T-helper 9 cell (primary cell): Measurements from ENCODE around the gene AJUBA.
A peak's percentile ranks its signal among the peaks of the same experiment; 100 is the strongest.
"Not testable (repeated sequence)": the region's sequence is repeated elsewhere in the genome, so short reads cannot be mapped to it uniquely, and the experiment has no call there.

Source experiments
- DNase-seq: peaks from one replicate; pipeline ENCODE4 v3.0.0-alpha.2; 2020
- total RNA-seq, 2 donors: gene quantifications; one replicate each; lab custom pipeline; 2026; lab: John Stamatoyannopoulos, UW

The AJUBA gene
- 2.4 to 6.8 reads per million in 2 donors for total RNA-seq

DNA sequence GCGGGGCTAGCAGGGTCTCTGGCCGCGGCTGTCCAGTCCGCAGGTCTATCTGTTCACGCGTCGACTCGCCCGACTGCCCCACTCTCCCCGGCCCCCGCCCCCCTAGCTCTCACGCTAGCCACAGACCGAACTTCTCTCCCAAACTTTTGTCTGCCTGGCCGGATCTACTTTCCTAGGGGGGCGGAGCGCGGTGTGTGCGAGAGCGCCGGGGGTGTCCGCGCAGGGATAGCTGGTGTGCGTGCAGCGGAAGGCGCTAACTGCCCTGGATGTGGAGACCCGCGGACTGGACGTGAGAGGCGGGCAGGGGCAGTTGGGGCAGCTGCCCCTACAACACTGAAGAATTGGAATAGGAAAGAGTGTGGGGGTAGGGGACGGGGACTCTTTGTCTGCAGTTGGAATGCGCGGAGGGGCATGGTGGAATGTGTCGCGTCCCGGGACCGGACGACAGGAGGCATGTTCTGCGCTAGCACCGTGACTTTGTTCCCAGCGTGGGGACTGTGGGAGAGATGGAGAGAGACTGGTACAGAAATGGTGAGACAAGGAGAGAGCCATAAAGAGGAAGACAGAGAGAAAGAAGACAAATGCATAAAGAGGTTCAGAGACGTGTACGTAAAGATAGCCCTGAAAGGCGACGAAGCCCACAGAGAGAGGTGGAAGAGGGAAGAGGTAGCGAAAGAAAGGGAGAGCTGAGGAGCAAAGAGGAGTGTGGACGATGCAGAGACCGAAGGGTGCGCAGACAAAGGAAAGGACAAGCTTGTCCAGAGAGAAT is at the start of gene AJUBA:
Gene AJUBA, minus strand, starts transcription at position 75 of the 769 bp plus-strand sequence. CDS start 285 bp downstream, outside the sequence.
- DNase-seq: peak; percentile 59

DNA sequence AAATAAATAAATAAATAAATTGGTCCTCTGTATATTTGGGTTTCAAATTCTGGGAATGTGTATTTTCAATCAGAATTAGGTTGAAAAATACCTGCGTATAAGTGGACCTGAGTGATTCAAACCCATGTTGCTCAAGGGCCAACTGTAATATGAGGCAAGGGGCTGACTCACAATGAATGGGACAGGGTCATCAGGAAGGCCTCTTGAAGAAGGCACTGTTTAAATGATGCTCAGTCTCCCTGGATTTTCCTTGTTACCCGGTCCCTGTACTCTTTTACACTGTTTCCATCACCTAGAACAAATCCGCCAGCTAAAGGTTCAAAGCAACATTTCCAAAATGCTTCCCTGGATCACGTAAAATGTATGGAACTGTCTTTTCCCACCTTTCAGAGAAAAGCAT is 48.6 kb upstream of the AJUBA start:
- no peak for DNase-seq

DNA sequence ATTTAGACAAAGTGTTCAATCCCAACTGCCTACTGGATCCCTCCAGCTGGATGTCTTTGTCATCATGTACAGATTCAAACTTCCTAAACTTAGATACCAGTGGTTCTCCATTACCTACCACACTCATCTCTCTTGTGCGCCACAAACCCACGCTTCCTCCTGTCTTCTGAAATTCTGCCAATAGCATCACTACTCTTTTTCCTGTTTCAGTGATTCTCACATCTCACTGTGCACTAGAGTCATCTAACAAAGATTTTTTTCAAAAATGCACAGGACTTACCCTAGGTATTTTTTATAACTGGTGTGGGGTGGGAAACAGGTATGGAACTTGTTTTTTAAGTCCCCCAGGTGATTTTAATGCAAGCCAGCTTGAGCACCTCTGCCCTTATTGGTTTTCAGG is 46.4 kb upstream of the AJUBA start:
- no peak for DNase-seq

- DNase-seq: no peak
Measured at GRCh38 chr14:23025151-23025814, 42.9 kb upstream of the AJUBA start.

DNA sequence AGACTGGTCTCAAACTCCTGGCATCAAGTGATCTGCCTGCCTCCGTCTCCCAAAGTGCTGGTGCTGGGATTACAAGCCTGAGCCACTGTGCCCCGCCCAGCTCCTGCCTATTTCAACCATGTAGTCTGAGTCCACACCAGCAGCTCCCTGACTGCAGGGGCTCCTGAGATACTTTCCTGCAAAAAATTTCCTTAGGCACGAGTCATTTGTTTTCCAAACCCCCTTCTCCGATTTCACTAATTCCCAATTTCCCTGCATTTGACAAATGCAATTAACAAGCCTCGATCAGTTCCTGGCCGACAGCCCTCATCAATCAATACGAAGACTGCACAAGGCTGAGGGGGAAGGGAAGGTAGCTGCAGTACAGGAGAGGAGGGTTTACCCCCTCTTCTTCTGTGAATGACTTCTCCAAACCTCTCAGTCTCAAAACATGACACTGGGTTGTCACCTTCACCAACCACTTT is 42.3 kb upstream of the AJUBA start:
- DNase-seq: no peak

DNA sequence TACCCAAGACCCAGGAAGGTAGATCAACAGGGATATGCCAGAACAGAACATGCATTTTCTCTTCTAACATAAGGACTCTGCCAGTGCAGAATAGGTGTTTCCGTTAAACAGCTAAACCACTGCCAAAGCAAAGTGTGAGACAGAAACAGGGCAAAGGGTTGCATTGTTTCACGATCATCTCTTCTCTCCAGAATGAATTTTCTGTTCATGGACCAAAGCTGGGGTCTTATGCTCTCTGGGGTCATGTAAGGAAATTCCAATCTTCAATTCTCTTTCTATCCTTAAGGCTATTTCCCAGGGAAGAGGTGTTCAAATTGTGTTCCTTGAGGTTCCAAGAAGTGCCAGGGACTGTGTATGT is 41.4 kb upstream of the AJUBA start:
- no peak for DNase-seq

DNA sequence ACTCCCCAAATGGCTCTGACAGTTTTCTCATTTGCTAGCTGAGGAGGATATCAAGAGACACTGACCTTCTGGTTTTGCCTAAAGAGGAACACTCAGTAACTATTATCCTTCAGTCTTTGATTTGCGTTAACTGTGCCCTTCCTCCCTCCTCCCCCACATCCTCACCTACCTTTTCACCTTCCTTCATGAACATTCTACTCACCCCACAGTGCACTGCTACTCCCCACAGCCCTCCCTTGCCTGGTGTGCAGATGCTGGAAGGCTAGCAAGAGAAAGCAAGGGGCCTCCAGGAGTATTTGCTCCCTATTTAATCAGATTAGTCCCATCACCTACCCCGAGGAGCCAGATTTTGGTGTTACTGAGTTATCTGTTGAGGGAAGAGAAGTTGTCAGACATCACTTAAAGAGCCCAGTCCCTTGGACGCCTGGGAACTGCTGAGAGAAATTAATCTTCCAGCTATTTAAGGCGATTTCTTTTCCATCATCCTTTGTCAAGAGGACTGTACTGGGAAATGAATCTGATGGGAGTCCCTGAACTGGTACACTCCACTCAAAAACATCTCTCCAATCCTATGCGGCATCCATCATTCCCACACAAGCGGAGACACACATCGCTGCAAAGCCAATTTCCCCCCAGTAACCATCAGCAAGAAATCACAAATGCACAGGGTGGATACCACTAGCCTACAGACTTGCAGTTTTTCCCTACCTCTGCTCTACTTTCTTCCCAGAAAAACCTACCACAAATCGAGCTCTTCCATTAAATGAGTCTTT is 40.9 kb upstream of the AJUBA start:
- DNase-seq: no peak

- no peak for DNase-seq
Measured at GRCh38 chr14:23021889-23022442, 39.6 kb upstream of the AJUBA start.

GRCh38 chr14:23021434-23021833 is 39.1 kb upstream of the AJUBA start:
- DNase-seq: no peak

GRCh38 chr14:23020143-23021128 is 38.1 kb upstream of the AJUBA start:
- DNase-seq: no peak

DNA sequence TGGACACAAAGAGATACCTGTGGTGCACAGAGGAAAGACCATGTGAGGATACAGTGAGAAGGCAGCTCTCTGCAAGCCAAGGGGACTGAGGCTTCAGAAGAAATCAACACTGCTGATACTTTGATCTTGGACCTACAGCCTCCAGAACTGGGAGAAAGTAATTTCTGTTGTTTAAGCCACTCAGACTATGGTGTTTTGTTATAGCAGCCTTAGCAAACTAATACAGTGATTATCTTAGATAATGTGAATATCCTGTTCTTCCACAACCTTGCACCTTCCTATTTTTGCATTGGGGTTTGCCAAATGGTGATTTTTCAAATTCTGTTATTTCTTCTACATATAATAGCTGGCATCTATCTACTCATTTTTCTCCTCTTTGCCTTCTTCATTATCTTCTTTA is 35.8 kb upstream of the AJUBA start:
- no peak for DNase-seq

GRCh38 chr14:23017091-23017490 is 34.7 kb upstream of the AJUBA start:
- DNase-seq: no peak

- DNase-seq: no peak
Measured at GRCh38 chr14:23015618-23016017, 33.3 kb upstream of the AJUBA start.

DNA sequence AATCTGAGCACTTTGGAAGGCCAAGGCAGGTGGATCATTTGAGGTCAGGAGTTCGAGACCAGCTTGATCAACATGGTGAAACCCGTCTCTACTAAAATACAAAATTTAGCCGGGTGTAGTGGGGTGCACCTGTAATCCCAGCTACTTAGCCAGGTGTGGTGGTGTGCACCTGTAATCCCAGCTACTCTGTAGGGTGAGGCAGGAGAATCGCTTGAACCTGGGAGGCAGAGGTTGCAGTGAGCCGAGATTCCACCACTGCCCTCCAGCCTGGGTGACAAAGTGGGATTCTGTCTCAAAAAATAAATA is 31.4 kb upstream of the AJUBA start:
- not testable (repeated sequence) for DNase-seq

- no peak for DNase-seq
Measured at GRCh38 chr14:23013054-23013748, 30.9 kb upstream of the AJUBA start.

GRCh38 chr14:23009939-23010726 is 27.8 kb upstream of the AJUBA start, which contains the start of gene C14orf93:
Gene C14orf93 (minus strand): TSS chr14:23010143. CDS start chr14:22999023, 11,120 bp downstream.
- DNase-seq: peak; percentile 72

- no peak for DNase-seq
Measured at GRCh38 chr14:23009483-23009938, 27.2 kb upstream of the AJUBA start.

- no peak for DNase-seq
Measured at GRCh38 chr14:23008831-23009230, 26.5 kb upstream of the AJUBA start.

DNA sequence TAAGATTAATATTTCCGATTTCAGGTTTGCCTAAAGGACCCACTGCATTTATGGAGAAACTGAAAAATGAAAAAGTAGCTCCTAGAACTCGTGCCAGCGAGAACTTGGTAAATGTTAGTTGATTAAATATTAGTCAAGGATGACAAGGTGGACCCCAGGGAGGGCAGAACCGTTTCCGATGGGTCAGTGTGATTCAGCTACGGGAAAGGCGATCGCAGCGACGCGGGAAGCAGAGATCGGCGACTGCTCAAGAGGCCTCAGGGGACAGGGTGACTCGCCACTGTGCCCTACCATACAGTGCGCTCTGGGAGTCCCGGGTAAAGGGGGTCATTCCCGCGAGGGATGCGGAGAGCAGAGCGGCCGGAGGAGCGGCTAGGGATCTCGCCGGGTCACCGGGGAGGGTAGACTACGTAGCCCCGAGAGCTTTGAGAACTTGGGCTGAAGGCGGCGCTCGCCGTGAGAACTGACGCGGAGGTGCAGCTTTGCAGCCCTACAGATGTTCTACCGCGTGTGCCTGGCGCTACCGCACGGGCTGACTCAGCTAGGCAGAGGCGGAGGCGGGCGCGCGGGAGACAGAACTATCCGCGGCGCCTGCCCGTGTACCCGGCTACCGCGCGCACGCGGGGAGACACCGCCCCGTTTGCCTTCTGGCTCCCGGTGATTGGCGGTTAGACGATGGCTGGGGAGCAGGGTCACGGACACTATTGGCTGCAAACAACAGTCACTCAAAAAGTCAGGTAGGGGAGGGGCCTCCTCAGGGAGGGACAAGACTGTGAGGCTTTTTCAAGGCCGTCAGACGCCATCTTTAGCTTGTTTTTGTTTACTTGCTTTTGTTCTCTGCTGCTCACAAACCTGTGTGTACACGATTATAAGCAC is 24.4 kb upstream of the AJUBA start:
- peak; percentile 92 for DNase-seq
